Measurements from ENCODE around the gene RICTOR. TPM values are rescaled to one million over a fixed set of nuclear protein-coding genes. Genes with fewer than 3 reads are reported as not detected.
A peak's percentile ranks its signal among the peaks of the same experiment; 100 is the strongest.

RICTOR gene
- total RNA-seq, 1 experiment from 2014 or later = 41.1 TPM

DNA sequence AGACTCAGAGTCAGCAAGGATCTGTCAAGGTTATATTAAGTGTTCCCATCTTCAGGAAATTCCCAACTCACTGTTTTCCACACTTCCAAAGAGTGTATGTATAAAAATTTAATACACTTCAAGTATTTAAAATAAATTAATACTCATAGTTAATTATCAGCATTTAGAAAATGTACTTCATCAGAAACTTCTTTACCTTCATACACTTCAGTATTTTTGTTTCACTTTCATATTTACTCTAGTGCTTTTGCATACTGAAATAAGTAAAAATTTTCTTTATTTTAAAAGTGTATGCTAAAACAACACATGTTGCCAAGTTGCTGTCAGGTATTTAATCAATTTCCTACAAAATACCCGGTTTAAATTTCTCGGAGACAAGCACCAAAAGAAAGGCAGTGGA is 16.5 kb downstream of the RICTOR start:
- DNase-seq = no peak
- BruUV-seq (replicated peaks) = no TSS peak
- CTCF ChIA-PET = no interaction called here
- H3K27ac Mint-ChIP-seq (ENCODE audit: unreplicated experiment) = no peak overlapping the region
- peaks cover 9% of the 10 kb centered on the region for H3K36me3 Mint-ChIP-seq (ENCODE audit: insufficient read depth, unreplicated experiment)
- peaks cover 19% of the 10 kb centered on the region for H3K4me1 Mint-ChIP-seq (ENCODE audit: low read depth, unreplicated experiment)
- H3K9me3 Mint-ChIP-seq (ENCODE audit: low read depth, unreplicated experiment) = no peaks in the 10 kb centered on the region
- intact Hi-C loops (cut with micrococcal nuclease; ENCODE audit: unreplicated experiment) = no loop called here
- H3K27me3 Mint-ChIP-seq (ENCODE audit: unreplicated experiment) = no peaks in the 10 kb centered on the region
- H3K4me3 Mint-ChIP-seq (ENCODE audit: low read depth, unreplicated experiment) = no peak overlapping the region
- TF ChIP-seq, protein P1, sequence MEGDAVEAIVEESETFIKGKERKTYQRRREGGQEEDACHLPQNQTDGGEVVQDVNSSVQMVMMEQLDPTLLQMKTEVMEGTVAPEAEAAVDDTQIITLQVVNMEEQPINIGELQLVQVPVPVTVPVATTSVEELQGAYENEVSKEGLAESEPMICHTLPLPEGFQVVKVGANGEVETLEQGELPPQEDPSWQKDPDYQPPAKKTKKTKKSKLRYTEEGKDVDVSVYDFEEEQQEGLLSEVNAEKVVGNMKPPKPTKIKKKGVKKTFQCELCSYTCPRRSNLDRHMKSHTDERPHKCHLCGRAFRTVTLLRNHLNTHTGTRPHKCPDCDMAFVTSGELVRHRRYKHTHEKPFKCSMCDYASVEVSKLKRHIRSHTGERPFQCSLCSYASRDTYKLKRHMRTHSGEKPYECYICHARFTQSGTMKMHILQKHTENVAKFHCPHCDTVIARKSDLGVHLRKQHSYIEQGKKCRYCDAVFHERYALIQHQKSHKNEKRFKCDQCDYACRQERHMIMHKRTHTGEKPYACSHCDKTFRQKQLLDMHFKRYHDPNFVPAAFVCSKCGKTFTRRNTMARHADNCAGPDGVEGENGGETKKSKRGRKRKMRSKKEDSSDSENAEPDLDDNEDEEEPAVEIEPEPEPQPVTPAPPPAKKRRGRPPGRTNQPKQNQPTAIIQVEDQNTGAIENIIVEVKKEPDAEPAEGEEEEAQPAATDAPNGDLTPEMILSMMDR (IDR thresholded peaks at IDR 0.05; ENCODE audit: unreplicated experiment) = no peak

DNA sequence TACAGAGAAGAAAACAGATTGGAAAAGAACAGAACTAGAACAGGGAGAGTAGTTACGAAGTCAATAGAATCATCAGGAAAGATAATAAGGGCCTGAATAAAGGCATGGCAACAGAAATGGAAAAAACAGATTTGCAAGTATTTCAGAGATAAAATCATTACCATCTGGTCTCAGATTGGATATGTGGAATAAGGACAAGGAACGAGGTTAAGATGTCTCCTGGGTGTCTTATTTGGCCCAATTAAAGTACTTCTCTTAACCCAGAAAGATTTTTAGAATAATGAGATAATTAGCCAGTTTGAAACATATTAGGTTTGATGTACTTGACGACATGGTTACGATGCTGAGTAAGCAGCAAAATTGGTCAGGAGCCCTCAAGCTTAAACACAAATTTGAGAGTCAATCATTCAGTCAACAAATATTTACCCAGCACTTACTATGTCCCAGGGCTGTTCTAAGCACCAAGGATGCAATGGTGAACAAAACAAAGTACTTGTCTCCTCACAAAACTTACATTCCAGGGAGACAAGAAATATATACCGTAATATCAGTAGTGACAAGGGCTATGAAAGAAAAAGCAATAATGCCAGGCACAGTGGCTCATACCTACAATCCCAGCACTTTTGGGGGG is 18.3 kb downstream of the RICTOR start:
- intact Hi-C loops (cut with micrococcal nuclease; ENCODE audit: unreplicated experiment) = no loop called here
- TF ChIP-seq, protein P1 (IDR thresholded peaks at IDR 0.05; ENCODE audit: unreplicated experiment) = no peak
- Mint-ChIP-seq H3K9me3 (ENCODE audit: low read depth, unreplicated experiment) (no peaks in the 10 kb centered on the region), H3K4me3 (ENCODE audit: low read depth, unreplicated experiment) (no peak overlapping the region), H3K36me3 (ENCODE audit: insufficient read depth, unreplicated experiment) (peaks cover 9% of the 10 kb centered on the region), H3K27ac (ENCODE audit: unreplicated experiment) (no peak overlapping the region), H3K4me1 (ENCODE audit: low read depth, unreplicated experiment) (peaks cover 19% of the 10 kb centered on the region), H3K27me3 (ENCODE audit: unreplicated experiment) (no peaks in the 10 kb centered on the region)
- no peak for DNase-seq
- no TSS peak for BruUV-seq (replicated peaks)
- CTCF ChIA-PET = no interaction called here

DNA sequence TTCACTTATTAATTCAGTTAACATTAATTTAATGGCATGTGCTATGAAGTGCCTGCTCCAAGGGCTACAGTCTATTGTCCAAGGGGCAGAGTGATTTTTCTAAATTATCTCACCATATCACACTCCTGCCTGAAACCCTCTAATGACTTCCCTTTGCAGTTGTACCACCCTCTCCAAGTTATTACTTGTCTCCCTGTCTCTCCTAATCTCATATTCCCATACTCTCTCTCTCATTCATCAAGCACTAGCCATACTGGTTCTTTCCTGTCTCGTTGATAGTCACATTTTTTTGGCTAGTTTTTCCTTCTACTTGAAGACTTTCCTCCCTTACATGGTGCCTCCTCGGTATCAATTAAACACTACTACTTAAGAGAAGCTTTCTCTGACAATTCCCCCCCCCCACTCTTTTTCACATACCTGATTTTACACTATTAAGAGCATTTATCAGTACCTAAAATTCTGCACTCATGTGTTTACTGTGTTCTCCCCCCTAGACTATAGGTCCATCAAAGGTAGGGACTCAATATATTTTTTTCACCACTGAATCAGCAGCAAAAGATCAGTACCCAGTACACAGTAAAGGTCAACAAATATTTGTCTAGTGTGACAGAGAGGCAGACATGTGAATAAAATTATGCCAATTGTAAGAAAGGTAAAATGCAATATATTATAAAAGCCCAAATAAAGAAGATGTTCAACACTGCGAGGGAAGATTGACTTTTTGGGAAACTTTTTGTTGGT is 19.0 kb downstream of the RICTOR start:
- no peak overlapping the region for H3K4me3 Mint-ChIP-seq (ENCODE audit: low read depth, unreplicated experiment)
- H3K36me3 Mint-ChIP-seq (ENCODE audit: insufficient read depth, unreplicated experiment) = peaks cover 9% of the 10 kb centered on the region
- H3K4me1 Mint-ChIP-seq (ENCODE audit: low read depth, unreplicated experiment) = peaks cover 19% of the 10 kb centered on the region
- no peak for DNase-seq
- TF ChIP-seq, protein P1 (IDR thresholded peaks at IDR 0.05; ENCODE audit: unreplicated experiment) = no peak
- H3K27ac Mint-ChIP-seq (ENCODE audit: unreplicated experiment) = peak overlapping the region; percentile 5
- H3K27me3 Mint-ChIP-seq (ENCODE audit: unreplicated experiment) = no peaks in the 10 kb centered on the region
- BruUV-seq (replicated peaks) = no TSS peak
- intact Hi-C loops (cut with micrococcal nuclease; ENCODE audit: unreplicated experiment) = no loop called here
- H3K9me3 Mint-ChIP-seq (ENCODE audit: low read depth, unreplicated experiment) = no peaks in the 10 kb centered on the region
- CTCF ChIA-PET = interaction anchor here (0.6 kb wide), 1 partner anchor 206 kb away, joined by 4 read pairs; no protein-coding TSS in a partner anchor

DNA sequence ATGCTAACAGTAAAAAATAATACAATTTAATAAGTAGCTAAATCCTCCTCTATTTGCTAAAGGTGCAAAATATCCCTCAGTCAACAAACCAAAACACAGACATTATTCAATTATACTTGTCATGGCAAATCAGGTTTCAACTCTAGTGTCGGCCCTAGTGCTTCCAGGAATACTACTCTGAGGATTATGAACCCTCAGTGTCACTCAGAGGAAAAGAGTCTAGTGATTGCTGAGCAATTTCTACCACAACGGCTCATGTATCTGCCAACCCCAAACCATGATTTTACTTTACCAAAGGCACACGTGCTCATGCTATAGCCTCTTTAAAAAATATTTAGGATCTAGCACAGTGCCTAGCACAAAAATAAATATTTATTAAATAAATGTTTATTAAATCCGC is 21.0 kb downstream of the RICTOR start:
- no TSS peak for BruUV-seq (replicated peaks)
- H3K27ac Mint-ChIP-seq (ENCODE audit: unreplicated experiment) = no peak overlapping the region
- peaks cover 28% of the 10 kb centered on the region for H3K4me1 Mint-ChIP-seq (ENCODE audit: low read depth, unreplicated experiment)

More for the DNA sequence above, 21.0 kb downstream of the RICTOR start:
- no peaks in the 10 kb centered on the region for H3K27me3 Mint-ChIP-seq (ENCODE audit: unreplicated experiment)
- CTCF ChIA-PET = no interaction called here
- DNase-seq = no peak
- peaks cover 9% of the 10 kb centered on the region for H3K36me3 Mint-ChIP-seq (ENCODE audit: insufficient read depth, unreplicated experiment)
- H3K4me3 Mint-ChIP-seq (ENCODE audit: low read depth, unreplicated experiment) = no peak overlapping the region
- intact Hi-C loops (cut with micrococcal nuclease; ENCODE audit: unreplicated experiment) = no loop called here
- H3K9me3 Mint-ChIP-seq (ENCODE audit: low read depth, unreplicated experiment) = no peaks in the 10 kb centered on the region
- TF ChIP-seq, protein P1 (IDR thresholded peaks at IDR 0.05; ENCODE audit: unreplicated experiment) = no peak
